HEK293 (cell line): ENCODE measurements around the gene NFIX.
A peak's percentile ranks its signal among the peaks of the same experiment; 100 is the strongest.

Experiments
- BCL11B ChIP-seq: fragments of 450-650 bp; formaldehyde crosslinking; IDR thresholded peaks from 2 replicates; pipeline ENCODE4 v1.5.1; 2016; ENCODE audit warnings: low read depth, missing biosample characterization, missing genetic modification characterization
- KLF1 ChIP-seq: fragments of 450-650 bp; formaldehyde crosslinking; IDR thresholded peaks from 2 replicates; pipeline ENCODE4 v1.5.1; 2016; ENCODE audit warnings: missing biosample characterization, missing genetic modification characterization
- KLF10 ChIP-seq: fragments of 450-650 bp; IDR thresholded peaks from 2 replicates; pipeline ENCODE4 v1.5.1; 2018; ENCODE audit warnings: missing biosample characterization, mild to moderate bottlenecking, missing genetic modification characterization
- ZBTB21 ChIP-seq: fragments of 450-650 bp; formaldehyde crosslinking; IDR thresholded peaks from 2 replicates; pipeline ENCODE4 v1.5.1; 2017; ENCODE audit warnings: missing biosample characterization, missing genetic modification characterization
- ZBTB8A ChIP-seq: fragments of 450-650 bp; formaldehyde crosslinking; IDR thresholded peaks from 2 replicates; pipeline ENCODE4 v1.5.1; 2016; ENCODE audit warnings: missing biosample characterization, missing genetic modification characterization
- ZNF121 ChIP-seq: fragments of 450-650 bp; formaldehyde crosslinking; IDR thresholded peaks from 2 replicates; pipeline ENCODE4 v1.5.1; 2016; ENCODE audit warnings: missing biosample characterization, missing genetic modification characterization
- ZNF239 ChIP-seq: fragments of 450-650 bp; formaldehyde crosslinking; IDR thresholded peaks from 2 replicates; pipeline ENCODE4 v1.5.1; 2016; ENCODE audit warnings: missing biosample characterization, missing genetic modification characterization
- ZNF26 ChIP-seq: fragments of 450-650 bp; formaldehyde crosslinking; IDR thresholded peaks from 2 replicates; pipeline ENCODE4 v1.5.1; 2016; ENCODE audit warnings: missing biosample characterization, missing genetic modification characterization
- ZNF266 ChIP-seq: fragments of 450-650 bp; formaldehyde crosslinking; IDR thresholded peaks from 2 replicates; pipeline ENCODE4 v1.5.1; 2016; ENCODE audit warnings: missing biosample characterization, missing genetic modification characterization, low read depth
- ZNF394 ChIP-seq: fragments of 450-650 bp; formaldehyde crosslinking; IDR thresholded peaks from 2 replicates; pipeline ENCODE4 v1.5.1; 2016; ENCODE audit warnings: missing biosample characterization, missing genetic modification characterization, mild to moderate bottlenecking, moderate library complexity, borderline replicate concordance
- ZNF501 ChIP-seq: fragments of 450-650 bp; formaldehyde crosslinking; IDR thresholded peaks from 2 replicates; pipeline ENCODE4 v1.5.1; 2016; ENCODE audit warnings: missing biosample characterization, missing genetic modification characterization
- ZNF518A ChIP-seq: fragments of 450-650 bp; formaldehyde crosslinking; conservative IDR thresholded peaks from 2 replicates; pipeline ENCODE4 v1.5.1; 2016; ENCODE audit warnings: low read depth, missing biosample characterization, missing genetic modification characterization
- ZNF558 ChIP-seq: fragments of 450-650 bp; formaldehyde crosslinking; IDR thresholded peaks from 2 replicates; pipeline ENCODE4 v1.5.1; 2016; ENCODE audit warnings: missing biosample characterization, missing genetic modification characterization
- ZNF560 ChIP-seq: fragments of 450-650 bp; formaldehyde crosslinking; IDR thresholded peaks from 2 replicates; pipeline ENCODE4 v1.5.1; 2017; ENCODE audit warnings: missing biosample characterization, missing genetic modification characterization, borderline replicate concordance
- ZNF580 ChIP-seq: fragments of 450-650 bp; formaldehyde crosslinking; IDR thresholded peaks from 2 replicates; pipeline ENCODE4 v1.5.1; 2016; ENCODE audit warnings: missing biosample characterization, missing genetic modification characterization
- ZNF629 ChIP-seq: fragments of 450-650 bp; formaldehyde crosslinking; IDR thresholded peaks from 2 replicates; pipeline ENCODE4 v1.5.1; 2017; ENCODE audit warnings: missing biosample characterization, missing genetic modification characterization
- ZNF704 ChIP-seq: fragments of 450-650 bp; formaldehyde crosslinking; IDR thresholded peaks from 2 replicates; pipeline ENCODE4 v1.5.1; 2016; ENCODE audit warnings: missing biosample characterization, missing genetic modification characterization
- ZNF777 ChIP-seq: fragments of 450-650 bp; formaldehyde crosslinking; IDR thresholded peaks from 2 replicates; pipeline ENCODE4 v1.5.1; 2017; ENCODE audit warnings: missing biosample characterization, missing genetic modification characterization, borderline replicate concordance
- ZSCAN23 ChIP-seq: fragments of 450-650 bp; formaldehyde crosslinking; IDR thresholded peaks from 2 replicates; pipeline ENCODE4 v1.5.1; 2016; ENCODE audit warnings: missing biosample characterization, missing genetic modification characterization
- ZXDB ChIP-seq: fragments of 450-650 bp; formaldehyde crosslinking; IDR thresholded peaks from 2 replicates; pipeline ENCODE4 v1.5.1; 2016; ENCODE audit warnings: missing biosample characterization, missing genetic modification characterization
- TF ChIP-seq, protein P1 (sequence below): fragments of 450-650 bp; formaldehyde crosslinking; IDR thresholded peaks from 2 replicates; pipeline ENCODE4 v1.5.1; 2016; ENCODE audit warnings: missing biosample characterization, missing genetic modification characterization
- TF ChIP-seq, protein P2 (sequence below): fragments of 450-650 bp; IDR thresholded peaks from 2 replicates; pipeline ENCODE4 v1.5.1; 2018; ENCODE audit warnings: missing biosample characterization, missing genetic modification characterization
- TF ChIP-seq, protein P3 (sequence below): fragments of 450-650 bp; IDR thresholded peaks from 2 replicates; pipeline ENCODE4 v1.5.1; 2018; ENCODE audit warnings: missing biosample characterization, mild to moderate bottlenecking, missing genetic modification characterization
- TF ChIP-seq, protein P4 (sequence below): fragments of 450-650 bp; formaldehyde crosslinking; IDR thresholded peaks from 2 replicates; pipeline ENCODE4 v1.5.1; 2016; ENCODE audit warnings: missing biosample characterization, missing genetic modification characterization, borderline replicate concordance

Gene NFIX

GRCh38 chr19:12992729-12993128, 2.5 kb upstream of the NFIX start (continued):
- TF ChIP-seq KLF1 (tag by site-specific recombination), result no peak
- TF ChIP-seq ZNF239 (tag by site-specific recombination), result no peak
- TF ChIP-seq, protein P1, sequence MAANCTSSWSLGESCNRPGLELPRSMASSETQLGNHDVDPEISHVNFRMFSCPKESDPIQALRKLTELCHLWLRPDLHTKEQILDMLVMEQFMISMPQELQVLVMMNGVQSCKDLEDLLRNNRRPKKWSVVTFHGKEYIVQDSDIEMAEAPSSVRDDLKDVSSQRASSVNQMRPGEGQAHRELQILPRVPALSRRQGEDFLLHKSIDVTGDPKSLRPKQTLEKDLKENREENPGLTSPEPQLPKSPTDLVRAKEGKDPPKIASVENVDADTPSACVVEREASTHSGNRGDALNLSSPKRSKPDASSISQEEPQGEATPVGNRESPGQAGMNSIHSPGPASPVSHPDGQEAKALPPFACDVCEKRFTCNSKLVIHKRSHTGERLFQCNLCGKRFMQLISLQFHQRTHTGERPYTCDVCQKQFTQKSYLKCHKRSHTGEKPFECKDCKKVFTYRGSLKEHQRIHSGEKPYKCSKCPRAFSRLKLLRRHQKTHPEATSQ, result no peak
- TF ChIP-seq ZSCAN23 (tag by site-specific recombination), result no peak
- 0 out of 2 replicates have a peak, but pooled peaks have one; percentile 37 for TF ChIP-seq ZNF629 (tag by site-specific recombination)
- no peak for TF ChIP-seq ZNF777 (tag by site-specific recombination)
- TF ChIP-seq ZNF394, result peak; percentile 97
- TF ChIP-seq BCL11B (tag by site-specific recombination), result no peak
- TF ChIP-seq ZNF704 (tag by site-specific recombination), result no peak
- TF ChIP-seq, protein P2, sequence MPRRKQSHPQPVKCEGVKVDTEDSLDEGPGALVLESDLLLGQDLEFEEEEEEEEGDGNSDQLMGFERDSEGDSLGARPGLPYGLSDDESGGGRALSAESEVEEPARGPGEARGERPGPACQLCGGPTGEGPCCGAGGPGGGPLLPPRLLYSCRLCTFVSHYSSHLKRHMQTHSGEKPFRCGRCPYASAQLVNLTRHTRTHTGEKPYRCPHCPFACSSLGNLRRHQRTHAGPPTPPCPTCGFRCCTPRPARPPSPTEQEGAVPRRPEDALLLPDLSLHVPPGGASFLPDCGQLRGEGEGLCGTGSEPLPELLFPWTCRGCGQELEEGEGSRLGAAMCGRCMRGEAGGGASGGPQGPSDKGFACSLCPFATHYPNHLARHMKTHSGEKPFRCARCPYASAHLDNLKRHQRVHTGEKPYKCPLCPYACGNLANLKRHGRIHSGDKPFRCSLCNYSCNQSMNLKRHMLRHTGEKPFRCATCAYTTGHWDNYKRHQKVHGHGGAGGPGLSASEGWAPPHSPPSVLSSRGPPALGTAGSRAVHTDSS, result no peak
- TF ChIP-seq ZXDB (tag by site-specific recombination), result peak; percentile 61
- peak; percentile 54; the same call in 1 of the 2 replicates for TF ChIP-seq ZNF266 (tag by site-specific recombination)
- TF ChIP-seq ZNF26 (tag by site-specific recombination), result no peak
- TF ChIP-seq, protein P3, sequence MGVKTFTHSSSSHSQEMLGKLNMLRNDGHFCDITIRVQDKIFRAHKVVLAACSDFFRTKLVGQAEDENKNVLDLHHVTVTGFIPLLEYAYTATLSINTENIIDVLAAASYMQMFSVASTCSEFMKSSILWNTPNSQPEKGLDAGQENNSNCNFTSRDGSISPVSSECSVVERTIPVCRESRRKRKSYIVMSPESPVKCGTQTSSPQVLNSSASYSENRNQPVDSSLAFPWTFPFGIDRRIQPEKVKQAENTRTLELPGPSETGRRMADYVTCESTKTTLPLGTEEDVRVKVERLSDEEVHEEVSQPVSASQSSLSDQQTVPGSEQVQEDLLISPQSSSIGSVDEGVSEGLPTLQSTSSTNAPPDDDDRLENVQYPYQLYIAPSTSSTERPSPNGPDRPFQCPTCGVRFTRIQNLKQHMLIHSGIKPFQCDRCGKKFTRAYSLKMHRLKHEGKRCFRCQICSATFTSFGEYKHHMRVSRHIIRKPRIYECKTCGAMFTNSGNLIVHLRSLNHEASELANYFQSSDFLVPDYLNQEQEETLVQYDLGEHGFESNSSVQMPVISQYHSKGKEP (tag by site-specific recombination), result no peak
- peak; percentile 93 for TF ChIP-seq ZNF560 (tag by site-specific recombination)
- peak; percentile 95 for TF ChIP-seq ZNF518A (tag by site-specific recombination)
- TF ChIP-seq ZBTB8A, result peak; percentile 74
- TF ChIP-seq ZNF501 (tag by site-specific recombination), result 0 out of 2 replicates have a peak, but pooled peaks have one; percentile 42
- TF ChIP-seq KLF10, result no peak
- TF ChIP-seq ZNF121, result peak; percentile 27; the same call in 1 of the 2 replicates
- TF ChIP-seq ZNF580 (tag by site-specific recombination), result peak; percentile 70; the same call in 1 of the 2 replicates
- 0 out of 2 replicates have a peak, but pooled peaks have one; percentile 45 for TF ChIP-seq ZBTB21 (tag by site-specific recombination)
- TF ChIP-seq, protein P4, sequence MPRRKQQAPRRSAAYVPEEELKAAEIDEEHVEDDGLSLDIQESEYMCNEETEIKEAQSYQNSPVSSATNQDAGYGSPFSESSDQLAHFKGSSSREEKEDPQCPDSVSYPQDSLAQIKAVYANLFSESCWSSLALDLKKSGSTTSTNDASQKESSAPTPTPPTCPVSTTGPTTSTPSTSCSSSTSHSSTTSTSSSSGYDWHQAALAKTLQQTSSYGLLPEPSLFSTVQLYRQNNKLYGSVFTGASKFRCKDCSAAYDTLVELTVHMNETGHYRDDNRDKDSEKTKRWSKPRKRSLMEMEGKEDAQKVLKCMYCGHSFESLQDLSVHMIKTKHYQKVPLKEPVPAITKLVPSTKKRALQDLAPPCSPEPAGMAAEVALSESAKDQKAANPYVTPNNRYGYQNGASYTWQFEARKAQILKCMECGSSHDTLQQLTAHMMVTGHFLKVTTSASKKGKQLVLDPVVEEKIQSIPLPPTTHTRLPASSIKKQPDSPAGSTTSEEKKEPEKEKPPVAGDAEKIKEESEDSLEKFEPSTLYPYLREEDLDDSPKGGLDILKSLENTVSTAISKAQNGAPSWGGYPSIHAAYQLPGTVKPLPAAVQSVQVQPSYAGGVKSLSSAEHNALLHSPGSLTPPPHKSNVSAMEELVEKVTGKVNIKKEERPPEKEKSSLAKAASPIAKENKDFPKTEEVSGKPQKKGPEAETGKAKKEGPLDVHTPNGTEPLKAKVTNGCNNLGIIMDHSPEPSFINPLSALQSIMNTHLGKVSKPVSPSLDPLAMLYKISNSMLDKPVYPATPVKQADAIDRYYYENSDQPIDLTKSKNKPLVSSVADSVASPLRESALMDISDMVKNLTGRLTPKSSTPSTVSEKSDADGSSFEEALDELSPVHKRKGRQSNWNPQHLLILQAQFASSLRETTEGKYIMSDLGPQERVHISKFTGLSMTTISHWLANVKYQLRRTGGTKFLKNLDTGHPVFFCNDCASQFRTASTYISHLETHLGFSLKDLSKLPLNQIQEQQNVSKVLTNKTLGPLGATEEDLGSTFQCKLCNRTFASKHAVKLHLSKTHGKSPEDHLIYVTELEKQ (tag by site-specific recombination), result no peak
- TF ChIP-seq ZNF558, result peak; percentile 79
